ENCODE results near the gene MOSPD3.
"Not testable (repeated sequence)": the region's sequence is repeated elsewhere in the genome, so short reads cannot be mapped to it uniquely, and the experiment has no call there.

The MOSPD3 gene

GRCh38 chr7:100626530-100627237 lies 14.3 kb downstream of the MOSPD3 start:
- peak; percentile 85 for DNase-seq

- no peak for DNase-seq
Measured at GRCh38 chr7:100627238-100627549, 14.9 kb downstream of the MOSPD3 start.

GRCh38 chr7:100629117-100629716 lies 16.9 kb downstream of the MOSPD3 start:
- peak; percentile 6 for DNase-seq

GRCh38 chr7:100630066-100630465 lies 17.7 kb downstream of the MOSPD3 start:
- no peak for DNase-seq

- DNase-seq: peak; percentile 71
Measured at GRCh38 chr7:100632951-100633717, 20.8 kb downstream of the MOSPD3 start.

- no peak for DNase-seq
Measured at GRCh38 chr7:100639995-100640516, 27.7 kb downstream of the MOSPD3 start.

GRCh38 chr7:100640517-100641440 lies 28.4 kb downstream of the MOSPD3 start:
- DNase-seq: no peak

- DNase-seq: no peak
Measured at GRCh38 chr7:100641463-100641859, 29.1 kb downstream of the MOSPD3 start, which contains the start of gene TFR2. Gene TFR2 (minus strand): TSS chr7:100641552. CDS start chr7:100641509, 43 bp downstream.

GRCh38 chr7:100641860-100642533 lies 29.7 kb downstream of the MOSPD3 start:
- DNase-seq: no peak

GRCh38 chr7:100642534-100642907 lies 30.2 kb downstream of the MOSPD3 start:
- DNase-seq: no peak

GRCh38 chr7:100649826-100650565 lies 37.7 kb downstream of the MOSPD3 start:
- DNase-seq: no peak

- DNase-seq: no peak
Measured at GRCh38 chr7:100654908-100655831, 42.8 kb downstream of the MOSPD3 start.

- DNase-seq: peak; percentile 83
Measured at GRCh38 chr7:100655908-100656674, 43.8 kb downstream of the MOSPD3 start, which contains the start of gene ACTL6B. Gene ACTL6B (minus strand): TSS chr7:100656448. CDS start chr7:100656354, 94 bp downstream.

GRCh38 chr7:100662194-100662776 lies 49.9 kb downstream of the MOSPD3 start:
- DNase-seq: not testable (repeated sequence)

Measured in NCI-H146 (cell line).